Liver (tissue), 9 donors: ENCODE data around the gene TEX14. TPM values are rescaled to one million over a fixed set of nuclear protein-coding genes. Genes with fewer than 3 reads are reported as not detected.

Experiments
- DNase-seq: peaks from one replicate; pipeline ENCODE4 v3.0.0-alpha.2; 2017; ENCODE audit warnings: low spot score
- H3K27ac ChIP-seq, 2 donors: one replicate each; pipeline ENCODE4 v1.7.0; 2013; ENCODE audit warnings: inconsistent platforms in 2 of 2, low read length in 2 of 2, control low read depth in 1 of 2, low read depth in 1 of 2, mild to moderate bottlenecking in 1 of 2
- H3K27me3 ChIP-seq, 4 donors: one replicate each; pipeline versions ENCODE4 v1.6.1 to v1.7.0; 2013; ENCODE audit warnings: low read length in 3 of 4, inconsistent platforms in 1 of 4, mild to moderate bottlenecking in 1 of 4, moderate library complexity in 1 of 4; ENCODE audit not compliant: control insufficient read depth in 4 of 4, insufficient read depth in 4 of 4
- H3K36me3 ChIP-seq, 4 donors: one replicate each; pipeline versions ENCODE4 v1.6.1 to v1.7.0; 2013; ENCODE audit warnings: low read length in 3 of 4, mild to moderate bottlenecking in 3 of 4, low read depth in 1 of 4, moderate library complexity in 1 of 4; ENCODE audit not compliant: control insufficient read depth in 4 of 4, insufficient read depth in 3 of 4
- H3K4me1 ChIP-seq, 4 donors: one replicate each; pipeline versions ENCODE4 v1.6.1 to v1.7.0; 2013; ENCODE audit warnings: low read length in 3 of 4, mild to moderate bottlenecking in 3 of 4, moderate library complexity in 1 of 4; ENCODE audit not compliant: control insufficient read depth in 4 of 4, insufficient read depth in 4 of 4
- H3K4me3 ChIP-seq, 3 donors: one replicate each; pipeline versions ENCODE4 v1.6.1 to v1.7.0; 2013; ENCODE audit warnings: low read length in 3 of 3, control low read depth in 1 of 3, low read depth in 1 of 3, mild to moderate bottlenecking in 1 of 3
- H3K9ac ChIP-seq, 2 donors: one replicate each; pipeline ENCODE4 v1.7.0; 2013; ENCODE audit warnings: low read length in 2 of 2, mild to moderate bottlenecking in 2 of 2, moderate library complexity in 2 of 2, control low read depth in 1 of 2, low read depth in 1 of 2
- H3K9me3 ChIP-seq, 4 donors: one replicate each; pipeline versions ENCODE4 v1.6.1 to v1.7.0; 2013; ENCODE audit warnings: low read length in 3 of 4; ENCODE audit not compliant: control insufficient read depth in 4 of 4
- ATF3 ChIP-seq: IDR thresholded peaks from 2 replicates; pipeline ENCODE4 v1.6.1; 2016; ENCODE audit warnings: antibody characterized with exemption
- CTCF ChIP-seq: fragments of 150-350 bp; IDR thresholded peaks from 2 replicates; pipeline ENCODE4 v1.5.1; 2017; ENCODE audit warnings: improper control_type of control experiment, low read depth, low read length; ENCODE audit not compliant: missing input control
- EGR1 ChIP-seq, 2 donors: IDR thresholded peaks; 2 replicates each; pipeline ENCODE4 v1.6.1; 2016 to 2018; ENCODE audit warnings: antibody characterized with exemption in 2 of 2, low read depth in 2 of 2
- FOXA2 ChIP-seq: IDR thresholded peaks from 2 replicates; pipeline ENCODE4 v1.6.1; 2016; ENCODE audit warnings: antibody characterized with exemption
- HNF4A ChIP-seq, 2 donors: conservative IDR thresholded peaks; 2 replicates each; pipeline ENCODE4 v1.6.1; 2016; ENCODE audit warnings: antibody characterized with exemption in 2 of 2, mild to moderate bottlenecking in 2 of 2
- JUND ChIP-seq, 2 donors: IDR thresholded peaks; 2 replicates each; pipeline ENCODE4 v1.6.1; 2016; ENCODE audit warnings: antibody characterized with exemption in 2 of 2
- NR2F2 ChIP-seq: IDR thresholded peaks from 2 replicates; pipeline ENCODE4 v1.6.1; 2016; ENCODE audit warnings: antibody characterized with exemption
- RAD21 ChIP-seq, 2 donors: IDR thresholded peaks; 2 replicates each; pipeline ENCODE4 v1.6.1; 2016; ENCODE audit warnings: antibody characterized with exemption in 2 of 2, mild to moderate bottlenecking in 2 of 2
- REST ChIP-seq: IDR thresholded peaks from 2 replicates; pipeline ENCODE4 v1.6.1; 2016; ENCODE audit warnings: antibody characterized with exemption, mild to moderate bottlenecking
- RXRA ChIP-seq, 2 donors: IDR thresholded peaks; 2 replicates each; pipeline ENCODE4 v1.6.1; 2017 to 2018; ENCODE audit warnings: antibody characterized with exemption in 2 of 2, mild to moderate bottlenecking in 1 of 2
- WGBS: extraction: QIAGEN DNeasy Blood & Tissue Kit; methylation state at CpG from one replicate; pipeline ENCODE4 v1.1.7; 2013; 5-methylcytosine and 5-hydroxymethylcytosine counted together
- polyA plus RNA-seq, 2 donors: library from polyadenylated mRNA; stranded (reverse) in 1 of 2; unstranded in 1 of 2; fragments of 200-250 nt in 1 of 2; fragments of >200 nt in 1 of 2; fragmentation: Nextera tagmentation in 1 of 2; extraction: Ambion mirVana in 1 of 2; gene quantifications; one replicate each; pipeline versions ENCODE4 v1.2.1 to v1.2.3, GENCODE V29; 2013 to 2015
- total RNA-seq, 2 donors: library from RNA; depleted of rRNA; stranded (reverse); fragments of >200 nt; gene quantifications; one replicate each; pipeline ENCODE4 v1.2.3, GENCODE V29; 2014
- donor health status: healthy.
- donor health status: healthy.
- donor health status: healthy.
- donor health status: healthy.
- donor health status: healthy.

The TEX14 gene
- total and polyA plus RNA-seq, 4 donors, result 0.01 to 0.17 (median 0.13) TPM

- Histone ChIP-seq H3K4me1 (no peaks in the 10 kb centered on the region), H3K9ac (no peak overlapping the region), H3K4me3 (no peak overlapping the region), H3K9me3 (no peaks in the 10 kb centered on the region), H3K27me3 (no peaks in the 10 kb centered on the region), H3K27ac (no peak overlapping the region), H3K36me3 (no peaks in the 10 kb centered on the region)
- DNase-seq, result no peak
- TF ChIP-seq ATF3 (no peak), JUND (IDR thresholded peaks at IDR 0.05) (no peak), RAD21 (IDR thresholded peaks at IDR 0.05) (no peak), HNF4A (conservative IDR thresholded peaks at IDR 0.05) (no peak), FOXA2 (no peak), REST (no peak), CTCF (no peak), RXRA (IDR thresholded peaks at IDR 0.05) (no peak)
- WGBS, result 84% methylated on average over 3 of the region's 3 CpGs
Observed at GRCh38 chr17:58621174-58621573, 70.7 kb downstream of the TEX14 start.

GRCh38 chr17:58618336-58618735 is 73.5 kb downstream of the TEX14 start:
- no peak overlapping the region for H3K27ac ChIP-seq
- WGBS, result 80% methylated on average over 2 of the region's 2 CpGs
- no peak overlapping the region for H3K4me3 ChIP-seq
- no peaks in the 10 kb centered on the region for H3K4me1 ChIP-seq
- no peaks in the 10 kb centered on the region for H3K36me3 ChIP-seq
- DNase-seq, result no peak
- no peak overlapping the region for H3K9ac ChIP-seq
- TF ChIP-seq EGR1 (IDR thresholded peaks at IDR 0.05; ENCODE audit: low read depth in 2 of 2), result no peak
- TF ChIP-seq RXRA (IDR thresholded peaks at IDR 0.05), result no peak
- no peak for TF ChIP-seq ATF3
- TF ChIP-seq CTCF, result no peak
- TF ChIP-seq NR2F2, result no peak
- H3K9me3 ChIP-seq, result no peaks in the 10 kb centered on the region
- H3K27me3 ChIP-seq, result no peaks in the 10 kb centered on the region
